MM.1S (cell line): Measurements from ENCODE around the gene AP1G2.

Experiments
- DNase-seq: peaks from one replicate; pipeline ENCODE4 v3.0.0-alpha.2; 2015
- H2AFZ ChIP-seq: fragments of 300-600 bp; sonication (generic); 2 replicates; pipeline ENCODE4 v1.6.0; 2016; ENCODE audit warnings: antibody characterized with exemption, low read length
- H3F3A ChIP-seq: fragments of 300-600 bp; sonication (generic); 2 replicates; pipeline ENCODE4 v1.6.1; 2016; ENCODE audit warnings: mild to moderate bottlenecking, antibody characterized with exemption, low read length, moderate library complexity, mixed read lengths; ENCODE audit not compliant: insufficient read depth
- H3K27ac ChIP-seq: fragments of 300-600 bp; sonication (generic); 2 replicates; pipeline ENCODE4 v1.5.1; 2016; ENCODE audit warnings: mild to moderate bottlenecking, low read length
- H3K27me3 ChIP-seq: fragments of 300-600 bp; sonication (generic); replicated peaks from 2 replicates; pipeline ENCODE4 v1.6.0; 2016; ENCODE audit warnings: low read length; ENCODE audit not compliant: insufficient read depth
- H3K36me3 ChIP-seq: fragments of 300-600 bp; sonication (generic); replicated peaks from 2 replicates; pipeline ENCODE4 v1.6.1; 2016; ENCODE audit warnings: mild to moderate bottlenecking, low read length, mixed read lengths; ENCODE audit not compliant: insufficient read depth
- H3K4me1 ChIP-seq: fragments of 300-600 bp; sonication (generic); 2 replicates; pipeline ENCODE4 v1.6.1; 2016; ENCODE audit warnings: low read length, mixed read lengths
- H3K4me2 ChIP-seq: fragments of 300-600 bp; sonication (generic); 2 replicates; pipeline ENCODE4 v1.6.0; 2016; ENCODE audit warnings: low read depth, low read length
- H3K4me3 ChIP-seq: fragments of 300-600 bp; sonication (generic); 2 replicates; pipeline ENCODE4 v1.5.1; 2016; ENCODE audit warnings: low read length, mixed read lengths
- H3K79me2 ChIP-seq: fragments of 300-600 bp; sonication (generic); 2 replicates; pipeline ENCODE4 v1.6.1; 2016; ENCODE audit warnings: mixed run types, low read length, mixed read lengths
- H3K9ac ChIP-seq: fragments of 300-600 bp; sonication (generic); 2 replicates; pipeline ENCODE4 v1.6.1; 2016; ENCODE audit warnings: low read length, mixed read lengths
- H3K9me2 ChIP-seq: fragments of 300-600 bp; sonication (generic); replicated peaks from 2 replicates; pipeline ENCODE4 v1.6.1; 2016; ENCODE audit warnings: mild to moderate bottlenecking, low read length, mixed read lengths; ENCODE audit not compliant: insufficient read depth
- H3K9me3 ChIP-seq: fragments of 300-600 bp; sonication (generic); replicated peaks from 2 replicates; pipeline ENCODE4 v1.6.1; 2016; ENCODE audit warnings: mild to moderate bottlenecking, low read length, mixed read lengths; ENCODE audit not compliant: insufficient read depth
- H4K20me1 ChIP-seq: fragments of 300-600 bp; sonication (generic); 2 replicates; pipeline ENCODE4 v1.6.1; 2016; ENCODE audit warnings: mild to moderate bottlenecking, low read length, moderate library complexity, mixed read lengths; ENCODE audit not compliant: insufficient read depth
- CTCF ChIP-seq: fragments of 300-600 bp; sonication (generic); IDR thresholded peaks from 2 replicates; pipeline ENCODE4 v1.5.1; 2016; ENCODE audit warnings: antibody characterized with exemption, low read length, mixed read lengths
- EZH2 ChIP-seq: fragments of 300-600 bp; sonication (generic); optimal IDR thresholded peaks from 2 replicates; pipeline ENCODE3; 2017; ENCODE audit warnings: low read depth, mild to moderate bottlenecking, antibody characterized with exemption, low read length, mixed read lengths
- EZH2phosphoT487 ChIP-seq: fragments of 300-600 bp; sonication (generic); IDR thresholded peaks from 2 replicates; pipeline ENCODE4 v1.6.1; 2018; ENCODE audit warnings: antibody characterized with exemption, low read length

Gene AP1G2

GRCh38 chr14:23523229-23524016, 44.2 kb downstream of the AP1G2 start:
- H3K9me3 ChIP-seq = no peaks in the 10 kb centered on the region
- no peaks in the 10 kb centered on the region for H3K9me2 ChIP-seq
- H3K27me3 ChIP-seq = no peaks in the 10 kb centered on the region
- H2AFZ ChIP-seq = no peak overlapping the region
- TF ChIP-seq CTCF (no peak), EZH2phosphoT487 (no peak), EZH2 (no peak)
- no peak overlapping the region for H3K27ac ChIP-seq
- DNase-seq = no peak
- H3K79me2 ChIP-seq = no peaks in the 10 kb centered on the region
- H3K4me3 ChIP-seq = no peak overlapping the region
- no peaks in the 10 kb centered on the region for H3K4me1 ChIP-seq
- H4K20me1 ChIP-seq = no peaks in the 10 kb centered on the region
- no peaks in the 10 kb centered on the region for H3F3A ChIP-seq
- H3K36me3 ChIP-seq = no peaks in the 10 kb centered on the region
- no peak overlapping the region for H3K4me2 ChIP-seq
- no peak overlapping the region for H3K9ac ChIP-seq

DNA sequence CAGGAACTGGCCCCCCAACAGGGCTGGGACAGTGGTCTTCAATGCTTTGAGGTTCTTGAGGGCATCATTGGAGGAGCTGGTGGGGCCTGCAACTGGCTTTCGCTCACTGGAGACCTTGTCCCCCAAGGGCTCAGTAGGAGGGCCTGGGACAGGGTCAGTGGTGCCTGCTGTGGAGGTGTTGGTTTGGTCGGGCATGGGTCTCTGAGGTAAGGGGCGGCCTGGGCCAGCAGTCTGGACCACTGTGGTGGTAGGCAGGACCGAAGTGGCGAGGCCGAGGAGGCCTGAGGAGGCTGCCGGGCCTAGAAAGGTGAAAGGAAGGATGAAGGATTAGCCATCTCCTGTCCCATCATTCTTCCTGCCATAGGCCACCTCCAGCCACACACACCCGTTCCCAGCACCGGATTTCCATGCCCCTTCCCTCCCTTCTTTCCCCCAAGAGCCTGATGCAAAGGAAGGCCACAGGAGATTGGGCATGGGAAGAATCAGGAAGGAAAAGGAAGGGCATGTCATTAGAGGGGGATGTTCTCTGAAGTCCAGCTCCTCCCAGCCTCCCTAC, 44.9 kb downstream of the AP1G2 start:
- no peaks in the 10 kb centered on the region for H3K27me3 ChIP-seq
- H2AFZ ChIP-seq = no peak overlapping the region
- H3K9me2 ChIP-seq = no peaks in the 10 kb centered on the region
- TF ChIP-seq CTCF = no peak
- TF ChIP-seq EZH2 = no peak
- no peak for TF ChIP-seq EZH2phosphoT487
- no peak overlapping the region for H3K9ac ChIP-seq
- H3K79me2 ChIP-seq = no peaks in the 10 kb centered on the region
- H3K36me3 ChIP-seq = no peaks in the 10 kb centered on the region
- H3K9me3 ChIP-seq = no peaks in the 10 kb centered on the region
- no peak for DNase-seq
- no peak overlapping the region for H3K4me3 ChIP-seq
- H3F3A ChIP-seq = no peaks in the 10 kb centered on the region
- H4K20me1 ChIP-seq = no peaks in the 10 kb centered on the region
- no peak overlapping the region for H3K4me2 ChIP-seq
- H3K4me1 ChIP-seq = no peaks in the 10 kb centered on the region
- no peak overlapping the region for H3K27ac ChIP-seq

DNA sequence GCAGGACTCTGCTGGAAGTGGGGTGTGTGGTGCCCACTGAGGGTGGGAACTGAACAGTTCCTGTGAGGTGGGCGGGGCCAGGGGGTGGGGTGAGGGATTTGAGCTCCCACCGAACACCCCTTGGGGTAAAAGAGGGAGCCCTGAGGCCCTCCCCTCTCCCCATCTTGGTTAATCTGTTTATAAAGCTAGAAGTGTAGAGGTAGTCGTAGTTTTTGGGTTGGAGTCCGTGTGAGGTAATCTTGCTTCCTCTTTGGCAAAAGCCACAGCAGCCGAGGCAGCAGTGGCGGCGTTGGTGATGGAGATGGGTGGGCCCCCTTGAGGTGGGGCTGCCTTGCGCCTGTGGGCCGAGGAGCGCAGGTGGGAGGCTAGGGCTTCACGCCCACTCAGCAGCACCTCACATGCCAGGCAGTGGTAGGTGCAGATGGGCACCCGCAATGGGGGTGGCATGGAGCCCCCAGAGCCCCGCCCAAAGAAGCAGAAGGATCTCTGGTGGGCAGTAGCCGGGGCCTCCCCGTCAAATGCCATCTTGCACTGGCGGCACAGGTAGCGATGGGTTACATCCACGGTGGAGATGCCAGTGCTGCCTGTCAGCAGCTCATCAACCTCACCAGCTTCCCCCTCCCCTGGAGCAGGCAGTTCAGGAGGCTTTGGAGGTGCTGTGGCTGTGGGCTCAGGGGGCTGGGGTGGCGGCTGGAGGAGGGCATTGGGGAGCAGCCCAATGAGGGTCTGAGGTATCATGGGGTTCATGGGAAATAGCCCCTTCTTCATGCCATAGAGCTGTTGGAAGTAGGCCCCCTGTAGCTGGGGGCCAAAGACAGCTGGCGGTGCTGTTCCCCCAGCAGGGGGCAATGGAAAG, 45.6 kb downstream of the AP1G2 start:
- H3K27me3 ChIP-seq = no peaks in the 10 kb centered on the region
- H3K27ac ChIP-seq = no peak overlapping the region
- no peaks in the 10 kb centered on the region for H3F3A ChIP-seq
- no peaks in the 10 kb centered on the region for H3K36me3 ChIP-seq
- H3K9me3 ChIP-seq = no peaks in the 10 kb centered on the region
- TF ChIP-seq EZH2 = no peak
- no peak for TF ChIP-seq EZH2phosphoT487
- TF ChIP-seq CTCF = no peak
- no peak for DNase-seq
- H2AFZ ChIP-seq = no peak overlapping the region
- H3K9me2 ChIP-seq = no peaks in the 10 kb centered on the region
- H3K9ac ChIP-seq = no peak overlapping the region
- no peak overlapping the region for H3K4me2 ChIP-seq
- H3K4me1 ChIP-seq = no peaks in the 10 kb centered on the region
- H3K79me2 ChIP-seq = no peaks in the 10 kb centered on the region
- no peak overlapping the region for H3K4me3 ChIP-seq
- no peaks in the 10 kb centered on the region for H4K20me1 ChIP-seq
